ENCODE measurements around the gene VEGFB. TPM values are rescaled to one million over a fixed set of nuclear protein-coding genes. Genes with fewer than 3 reads are reported as not detected.
A peak's percentile ranks its signal among the peaks of the same experiment; 100 is the strongest.

The VEGFB gene
- total RNA-seq, 1 donor from 2014 or later: 44.9 TPM

DNA sequence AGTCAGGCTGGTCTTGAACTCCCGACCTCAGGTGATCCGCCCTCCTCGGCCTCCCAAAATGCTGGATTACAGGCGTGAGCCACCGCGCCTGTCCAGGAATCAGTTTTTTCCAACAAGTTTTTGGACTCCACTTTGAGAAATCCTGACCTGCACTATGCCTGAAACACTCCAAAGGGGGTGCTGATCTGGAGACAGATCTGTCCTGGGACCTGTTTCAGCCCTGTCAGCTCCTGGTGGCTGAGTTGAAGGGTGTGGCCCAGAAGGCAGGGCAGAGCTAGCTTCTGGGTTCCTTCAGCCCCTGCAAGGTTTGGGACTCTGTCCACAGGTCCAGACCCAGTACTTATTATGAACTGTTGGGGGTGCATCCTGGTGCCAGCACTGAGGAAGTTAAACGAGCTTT is 2.8 kb upstream of the VEGFB start:
- TF ChIP-seq, protein P1, sequence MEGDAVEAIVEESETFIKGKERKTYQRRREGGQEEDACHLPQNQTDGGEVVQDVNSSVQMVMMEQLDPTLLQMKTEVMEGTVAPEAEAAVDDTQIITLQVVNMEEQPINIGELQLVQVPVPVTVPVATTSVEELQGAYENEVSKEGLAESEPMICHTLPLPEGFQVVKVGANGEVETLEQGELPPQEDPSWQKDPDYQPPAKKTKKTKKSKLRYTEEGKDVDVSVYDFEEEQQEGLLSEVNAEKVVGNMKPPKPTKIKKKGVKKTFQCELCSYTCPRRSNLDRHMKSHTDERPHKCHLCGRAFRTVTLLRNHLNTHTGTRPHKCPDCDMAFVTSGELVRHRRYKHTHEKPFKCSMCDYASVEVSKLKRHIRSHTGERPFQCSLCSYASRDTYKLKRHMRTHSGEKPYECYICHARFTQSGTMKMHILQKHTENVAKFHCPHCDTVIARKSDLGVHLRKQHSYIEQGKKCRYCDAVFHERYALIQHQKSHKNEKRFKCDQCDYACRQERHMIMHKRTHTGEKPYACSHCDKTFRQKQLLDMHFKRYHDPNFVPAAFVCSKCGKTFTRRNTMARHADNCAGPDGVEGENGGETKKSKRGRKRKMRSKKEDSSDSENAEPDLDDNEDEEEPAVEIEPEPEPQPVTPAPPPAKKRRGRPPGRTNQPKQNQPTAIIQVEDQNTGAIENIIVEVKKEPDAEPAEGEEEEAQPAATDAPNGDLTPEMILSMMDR (IDR thresholded peaks at IDR 0.05): no peak
- TF ChIP-seq POLR2A (IDR thresholded peaks at IDR 0.05) (no peak), POLR2AphosphoS5 (IDR thresholded peaks at IDR 0.05; ENCODE audit: insufficient read depth in 1 of 2, low read depth in 1 of 2) (no peak)
- no peaks in the 10 kb centered on the region for H3K27me3 ChIP-seq
- DNase-seq (ENCODE audit: extremely low spot score in 2 of 2): no peak
- no peak overlapping the region for H3K27ac ChIP-seq
- H3K9me3 ChIP-seq: no peaks in the 10 kb centered on the region
- H3K4me1 ChIP-seq: peaks cover 72% of the 10 kb centered on the region
- peak overlapping the region in 1 of 2 donors; percentile 62 for H3K4me3 ChIP-seq
- intact Hi-C loops (cut with DNase I): no loop called here
- no peaks in the 10 kb centered on the region for H3K36me3 ChIP-seq

DNA sequence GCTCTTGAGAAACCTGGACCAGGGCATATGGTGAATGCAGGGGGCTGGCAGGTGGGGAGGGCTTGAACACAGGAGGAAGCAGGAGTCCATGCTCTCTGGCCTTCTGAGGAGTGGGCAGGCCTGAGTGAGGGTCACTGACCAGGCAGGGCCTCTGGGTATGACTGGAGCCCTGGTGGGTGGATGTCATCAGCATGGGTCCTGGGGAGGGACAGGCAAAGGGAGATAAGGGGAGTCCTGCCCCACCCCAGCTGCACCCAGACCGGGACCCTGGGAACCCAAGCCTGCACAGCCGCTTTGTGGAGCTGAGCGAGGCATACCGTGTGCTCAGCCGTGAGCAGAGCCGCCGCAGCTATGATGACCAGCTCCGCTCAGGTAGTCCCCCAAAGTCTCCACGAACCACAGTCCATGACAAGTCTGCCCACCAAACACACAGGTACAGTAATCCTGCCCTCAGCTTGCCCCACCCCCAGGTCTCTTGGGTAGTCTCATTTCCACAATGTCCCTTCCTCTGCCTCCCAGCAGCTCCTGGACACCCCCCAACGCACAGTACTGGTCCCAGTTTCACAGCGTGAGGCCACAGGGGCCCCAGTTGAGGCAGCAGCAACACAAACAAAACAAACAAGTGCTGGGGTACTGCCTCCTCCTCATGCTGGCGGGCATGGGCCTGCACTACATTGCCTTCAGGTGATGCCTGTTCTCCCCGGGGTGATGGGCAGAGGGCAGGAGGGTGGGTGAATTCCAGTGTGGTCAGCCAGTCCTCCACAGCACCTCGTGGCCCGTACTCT is 2.0 kb upstream of the VEGFB start:
- DNase-seq (ENCODE audit: extremely low spot score in 2 of 2): no peak
- Histone ChIP-seq H3K27me3 (no peaks in the 10 kb centered on the region), H3K36me3 (peaks cover 0 to 4% of the 10 kb centered on the region in 2 donors), H3K9me3 (no peaks in the 10 kb centered on the region), H3K4me3 (no peak overlapping the region), H3K27ac (no peak overlapping the region), H3K4me1 (peaks cover 67% of the 10 kb centered on the region)
- intact Hi-C loops (cut with DNase I): no loop called here
- TF ChIP-seq, protein P1 (IDR thresholded peaks at IDR 0.05): no peak
- TF ChIP-seq POLR2A (IDR thresholded peaks at IDR 0.05): no peak
- TF ChIP-seq POLR2AphosphoS5 (IDR thresholded peaks at IDR 0.05; ENCODE audit: insufficient read depth in 1 of 2, low read depth in 1 of 2): no peak

DNA sequence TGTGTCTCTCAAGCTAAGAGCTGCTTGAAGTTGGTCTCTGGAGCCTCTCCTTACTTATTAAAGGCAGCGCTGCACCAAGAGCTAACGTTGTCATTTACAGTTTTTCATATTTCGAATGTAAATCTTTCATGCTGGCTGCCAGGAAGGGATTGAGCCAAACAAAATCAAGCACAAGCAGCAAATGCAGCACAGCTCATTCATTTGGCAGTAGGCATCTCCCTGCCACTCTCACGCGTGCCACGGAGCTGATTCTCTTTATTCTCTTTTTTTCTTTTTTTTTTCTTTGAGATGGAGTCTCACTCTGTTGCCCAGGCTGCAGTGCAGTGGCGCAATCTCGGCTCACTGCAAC is 1.4 kb upstream of the VEGFB start:
- Histone ChIP-seq H3K36me3 (peaks cover 0 to 9% of the 10 kb centered on the region in 2 donors), H3K4me3 (no peak overlapping the region), H3K9me3 (no peaks in the 10 kb centered on the region), H3K27ac (no peak overlapping the region), H3K27me3 (no peaks in the 10 kb centered on the region), H3K4me1 (peaks cover 67% of the 10 kb centered on the region)
- DNase-seq (ENCODE audit: extremely low spot score in 2 of 2): no peak
- intact Hi-C loops (cut with DNase I): no loop called here
- TF ChIP-seq POLR2AphosphoS5 (IDR thresholded peaks at IDR 0.05; ENCODE audit: insufficient read depth in 1 of 2, low read depth in 1 of 2) (no peak), POLR2A (IDR thresholded peaks at IDR 0.05) (no peak)
- TF ChIP-seq, protein P1 (IDR thresholded peaks at IDR 0.05): no peak

DNA sequence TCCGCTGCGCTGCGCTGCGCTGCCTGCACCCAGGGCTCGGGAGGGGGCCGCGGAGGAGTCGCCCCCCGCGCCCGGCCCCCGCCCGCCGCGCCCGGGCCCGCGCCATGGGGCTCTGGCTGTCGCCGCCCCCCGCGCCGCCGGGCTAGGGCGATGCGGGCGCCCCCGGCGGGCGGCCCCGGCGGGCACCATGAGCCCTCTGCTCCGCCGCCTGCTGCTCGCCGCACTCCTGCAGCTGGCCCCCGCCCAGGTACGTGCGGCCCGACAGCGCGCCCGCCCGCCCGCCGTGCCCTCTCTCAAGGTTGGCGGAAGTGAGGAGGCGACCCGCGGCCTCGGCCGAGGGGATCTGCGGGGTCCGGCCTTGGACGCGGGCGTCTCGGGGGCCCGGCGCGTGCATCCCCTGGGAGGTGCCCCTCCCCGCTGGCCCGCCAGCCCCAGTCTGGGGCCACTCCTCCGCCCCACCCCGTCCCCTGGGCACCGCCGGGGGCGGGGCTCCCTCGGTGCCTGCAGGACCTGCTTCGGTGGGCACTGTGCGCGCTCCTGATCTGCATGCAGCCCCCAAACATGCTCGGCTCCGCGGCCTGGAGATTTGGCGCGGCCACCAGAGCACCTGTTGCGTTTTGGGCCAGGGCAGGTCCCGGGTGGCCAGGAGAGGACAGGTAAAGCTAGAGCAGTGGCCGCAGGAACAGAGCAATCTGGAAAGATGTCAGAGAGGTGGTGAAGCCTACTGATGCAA is 429 bp downstream of the VEGFB start:
- H3K4me3 ChIP-seq: peak overlapping the region; percentile 62 to 94
- intact Hi-C loops (cut with DNase I): loop anchor here (5.0 kb wide), 1 partner anchor 72 kb away; the partner anchor contains the start of gene ESRRA
- DNase-seq (ENCODE audit: extremely low spot score in 2 of 2): no peak
- H3K27me3 ChIP-seq: no peaks in the 10 kb centered on the region
- H3K9me3 ChIP-seq: no peaks in the 10 kb centered on the region
- H3K36me3 ChIP-seq: peaks cover 0 to 18% of the 10 kb centered on the region in 2 donors
- TF ChIP-seq POLR2AphosphoS5 (IDR thresholded peaks at IDR 0.05; ENCODE audit: insufficient read depth in 1 of 2, low read depth in 1 of 2) (peak in 1 of 2 donors; percentile 39), POLR2A (IDR thresholded peaks at IDR 0.05) (peak in 1 of 2 donors; percentile 20)
- TF ChIP-seq, protein P1 (IDR thresholded peaks at IDR 0.05): no peak
- peaks cover 61% of the 10 kb centered on the region for H3K4me1 ChIP-seq
- H3K27ac ChIP-seq: peak overlapping the region; percentile 94
